ENCODE results near the gene SLC39A6. TPM values are rescaled to one million over a fixed set of nuclear protein-coding genes. Genes with fewer than 3 reads are reported as not detected.
"Not testable (repeated sequence)": the region's sequence is repeated elsewhere in the genome, so short reads cannot be mapped to it uniquely, and the experiment has no call there.

Gene SLC39A6
- polyA plus RNA-seq, 1 donor from 2014 or later, result 298 TPM

DNA sequence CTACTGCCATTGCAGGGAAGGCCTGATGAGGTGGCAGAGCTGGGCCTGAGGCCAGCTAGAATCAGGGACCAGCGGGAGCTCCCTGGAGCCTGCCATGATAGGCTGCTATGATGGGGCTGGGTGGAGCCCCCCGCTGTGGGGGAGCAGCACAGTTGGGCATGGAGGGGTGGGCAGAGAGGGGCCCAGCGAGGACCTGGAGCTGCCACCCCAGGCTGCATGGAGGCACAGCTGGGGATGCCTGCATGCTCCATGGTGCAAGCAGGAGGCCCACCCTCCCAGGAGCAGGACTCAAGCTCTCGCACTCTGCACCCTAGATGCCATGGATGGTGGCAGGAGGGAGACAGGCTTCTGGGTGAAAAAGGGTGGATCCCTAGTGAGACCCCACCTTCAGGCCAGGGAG is 43.9 kb downstream of the SLC39A6 start:
- Histone ChIP-seq H3K4me2 (ENCODE audit: low read length) (no peak overlapping the region), H3K79me2 (replicated peaks; ENCODE audit: insufficient read depth, low read length) (no peaks in the 10 kb centered on the region), H3F3A (ENCODE audit: insufficient read depth, low read length, poor library complexity, severe bottlenecking) (no peaks in the 10 kb centered on the region), H2AFZ (ENCODE audit: low read depth, low read length) (no peak overlapping the region), H3K36me3 (ENCODE audit: insufficient read depth, low read length) (no peaks in the 10 kb centered on the region), H3K27me3 (ENCODE audit: insufficient read depth, low read depth, low read length) (no peaks in the 10 kb centered on the region), H4K20me1 (ENCODE audit: insufficient read depth) (no peaks in the 10 kb centered on the region), H3K4me3 (ENCODE audit: low read length) (no peak overlapping the region), H3K9ac (ENCODE audit: low read length) (no peak overlapping the region), H3K9me3 (ENCODE audit: low read length) (no peaks in the 10 kb centered on the region), H3K9me2 (ENCODE audit: insufficient read depth, low read length) (no peaks in the 10 kb centered on the region), H3K27ac (ENCODE audit: low read length) (no peak overlapping the region)
- TF ChIP-seq EZH2 (IDR thresholded peaks at IDR 0.05; ENCODE audit: borderline replicate concordance, insufficient read depth, low read length, poor library complexity, severe bottlenecking) (no peak), MXI1 (conservative IDR thresholded peaks at IDR 0.05; ENCODE audit: poor library complexity, severe bottlenecking) (no peak), TAF1 (IDR thresholded peaks at IDR 0.05; ENCODE audit: low read depth) (no peak), SMC3 (conservative IDR thresholded peaks at IDR 0.05; ENCODE audit: poor library complexity) (no peak), EP300 (conservative IDR thresholded peaks at IDR 0.05; ENCODE audit: poor library complexity, severe bottlenecking) (no peak), RAD21 (conservative IDR thresholded peaks at IDR 0.05) (no peak), POLR2AphosphoS5 (IDR thresholded peaks at IDR 0.05) (no peak)
- TF ChIP-seq, protein P1, sequence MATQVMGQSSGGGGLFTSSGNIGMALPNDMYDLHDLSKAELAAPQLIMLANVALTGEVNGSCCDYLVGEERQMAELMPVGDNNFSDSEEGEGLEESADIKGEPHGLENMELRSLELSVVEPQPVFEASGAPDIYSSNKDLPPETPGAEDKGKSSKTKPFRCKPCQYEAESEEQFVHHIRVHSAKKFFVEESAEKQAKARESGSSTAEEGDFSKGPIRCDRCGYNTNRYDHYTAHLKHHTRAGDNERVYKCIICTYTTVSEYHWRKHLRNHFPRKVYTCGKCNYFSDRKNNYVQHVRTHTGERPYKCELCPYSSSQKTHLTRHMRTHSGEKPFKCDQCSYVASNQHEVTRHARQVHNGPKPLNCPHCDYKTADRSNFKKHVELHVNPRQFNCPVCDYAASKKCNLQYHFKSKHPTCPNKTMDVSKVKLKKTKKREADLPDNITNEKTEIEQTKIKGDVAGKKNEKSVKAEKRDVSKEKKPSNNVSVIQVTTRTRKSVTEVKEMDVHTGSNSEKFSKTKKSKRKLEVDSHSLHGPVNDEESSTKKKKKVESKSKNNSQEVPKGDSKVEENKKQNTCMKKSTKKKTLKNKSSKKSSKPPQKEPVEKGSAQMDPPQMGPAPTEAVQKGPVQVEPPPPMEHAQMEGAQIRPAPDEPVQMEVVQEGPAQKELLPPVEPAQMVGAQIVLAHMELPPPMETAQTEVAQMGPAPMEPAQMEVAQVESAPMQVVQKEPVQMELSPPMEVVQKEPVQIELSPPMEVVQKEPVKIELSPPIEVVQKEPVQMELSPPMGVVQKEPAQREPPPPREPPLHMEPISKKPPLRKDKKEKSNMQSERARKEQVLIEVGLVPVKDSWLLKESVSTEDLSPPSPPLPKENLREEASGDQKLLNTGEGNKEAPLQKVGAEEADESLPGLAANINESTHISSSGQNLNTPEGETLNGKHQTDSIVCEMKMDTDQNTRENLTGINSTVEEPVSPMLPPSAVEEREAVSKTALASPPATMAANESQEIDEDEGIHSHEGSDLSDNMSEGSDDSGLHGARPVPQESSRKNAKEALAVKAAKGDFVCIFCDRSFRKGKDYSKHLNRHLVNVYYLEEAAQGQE (IDR thresholded peaks at IDR 0.05; ENCODE audit: borderline replicate concordance), result no peak
- TF ChIP-seq, protein P2, sequence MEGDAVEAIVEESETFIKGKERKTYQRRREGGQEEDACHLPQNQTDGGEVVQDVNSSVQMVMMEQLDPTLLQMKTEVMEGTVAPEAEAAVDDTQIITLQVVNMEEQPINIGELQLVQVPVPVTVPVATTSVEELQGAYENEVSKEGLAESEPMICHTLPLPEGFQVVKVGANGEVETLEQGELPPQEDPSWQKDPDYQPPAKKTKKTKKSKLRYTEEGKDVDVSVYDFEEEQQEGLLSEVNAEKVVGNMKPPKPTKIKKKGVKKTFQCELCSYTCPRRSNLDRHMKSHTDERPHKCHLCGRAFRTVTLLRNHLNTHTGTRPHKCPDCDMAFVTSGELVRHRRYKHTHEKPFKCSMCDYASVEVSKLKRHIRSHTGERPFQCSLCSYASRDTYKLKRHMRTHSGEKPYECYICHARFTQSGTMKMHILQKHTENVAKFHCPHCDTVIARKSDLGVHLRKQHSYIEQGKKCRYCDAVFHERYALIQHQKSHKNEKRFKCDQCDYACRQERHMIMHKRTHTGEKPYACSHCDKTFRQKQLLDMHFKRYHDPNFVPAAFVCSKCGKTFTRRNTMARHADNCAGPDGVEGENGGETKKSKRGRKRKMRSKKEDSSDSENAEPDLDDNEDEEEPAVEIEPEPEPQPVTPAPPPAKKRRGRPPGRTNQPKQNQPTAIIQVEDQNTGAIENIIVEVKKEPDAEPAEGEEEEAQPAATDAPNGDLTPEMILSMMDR (IDR thresholded peaks at IDR 0.05; ENCODE audit: poor library complexity, severe bottlenecking), result no peak

GRCh38 chr18:36083729-36084128 is 45.4 kb downstream of the SLC39A6 start:
- H3K36me3 ChIP-seq (ENCODE audit: insufficient read depth, low read length), result no peaks in the 10 kb centered on the region
- no peaks in the 10 kb centered on the region for H3K79me2 ChIP-seq (replicated peaks; ENCODE audit: insufficient read depth, low read length)
- no peaks in the 10 kb centered on the region for H3K27me3 ChIP-seq (ENCODE audit: insufficient read depth, low read depth, low read length)
- no peak overlapping the region for H3K9ac ChIP-seq (ENCODE audit: low read length)
- H4K20me1 ChIP-seq (ENCODE audit: insufficient read depth), result no peaks in the 10 kb centered on the region
- no peak overlapping the region for H3K4me3 ChIP-seq (ENCODE audit: low read length)
- no peaks in the 10 kb centered on the region for H3K9me3 ChIP-seq (ENCODE audit: low read length)
- no peak overlapping the region for H3K4me2 ChIP-seq (ENCODE audit: low read length)
- H3K27ac ChIP-seq (ENCODE audit: low read length), result no peak overlapping the region
- no peaks in the 10 kb centered on the region for H3K9me2 ChIP-seq (ENCODE audit: insufficient read depth, low read length)
- H2AFZ ChIP-seq (ENCODE audit: low read depth, low read length), result no peak overlapping the region
- no peak for TF ChIP-seq POLR2AphosphoS5 (IDR thresholded peaks at IDR 0.05)
- TF ChIP-seq MXI1 (conservative IDR thresholded peaks at IDR 0.05; ENCODE audit: poor library complexity, severe bottlenecking), result no peak
- TF ChIP-seq, protein P1 (IDR thresholded peaks at IDR 0.05; ENCODE audit: borderline replicate concordance), result no peak
- TF ChIP-seq, protein P2 (IDR thresholded peaks at IDR 0.05; ENCODE audit: poor library complexity, severe bottlenecking), result no peak
- TF ChIP-seq RAD21 (conservative IDR thresholded peaks at IDR 0.05), result no peak
- no peak for TF ChIP-seq EZH2 (IDR thresholded peaks at IDR 0.05; ENCODE audit: borderline replicate concordance, insufficient read depth, low read length, poor library complexity, severe bottlenecking)
- TF ChIP-seq EP300 (conservative IDR thresholded peaks at IDR 0.05; ENCODE audit: poor library complexity, severe bottlenecking), result no peak
- no peak for TF ChIP-seq SMC3 (conservative IDR thresholded peaks at IDR 0.05; ENCODE audit: poor library complexity)
- TF ChIP-seq TAF1 (IDR thresholded peaks at IDR 0.05; ENCODE audit: low read depth), result no peak
- H3F3A ChIP-seq (ENCODE audit: insufficient read depth, low read length, poor library complexity, severe bottlenecking), result no peaks in the 10 kb centered on the region

- H4K20me1 ChIP-seq (ENCODE audit: insufficient read depth); H3K79me2 ChIP-seq (replicated peaks; ENCODE audit: insufficient read depth, low read length); H3F3A ChIP-seq (ENCODE audit: insufficient read depth, low read length, poor library complexity, severe bottlenecking); H3K9ac ChIP-seq (ENCODE audit: low read length); H2AFZ ChIP-seq (ENCODE audit: low read depth, low read length); H3K27me3 ChIP-seq (ENCODE audit: insufficient read depth, low read depth, low read length); H3K9me3 ChIP-seq (ENCODE audit: low read length); H3K4me3 ChIP-seq (ENCODE audit: low read length); H3K9me2 ChIP-seq (ENCODE audit: insufficient read depth, low read length); H3K4me2 ChIP-seq (ENCODE audit: low read length); H3K27ac ChIP-seq (ENCODE audit: low read length); H3K36me3 ChIP-seq (ENCODE audit: insufficient read depth, low read length): not testable (repeated sequence)
Observed at GRCh38 chr18:36081118-36081517, 48.0 kb downstream of the SLC39A6 start.
